GM18867 (cell line): ENCODE results near the gene INTS11.
"Not testable (repeated sequence)": the region's sequence is repeated elsewhere in the genome, so short reads cannot be mapped to it uniquely, and the experiment has no call there.

Source experiments
- ATAC-seq: cut with Tn5 transposase; IDR thresholded peaks from one replicate; pipeline ENCODE4 v1.9.1; 2021; ENCODE audit warnings: mild to moderate bottlenecking, moderate library complexity; ENCODE audit not compliant: unreplicated experiment

The INTS11 gene

GRCh38 chr1:1331068-1331965 lies 6.9 kb upstream of the INTS11 start, which contains the start of gene TAS1R3:
TAS1R3 (plus strand) TSS chr1:1331280; CDS start chr1:1331346, 66 bp downstream.
- no peak for ATAC-seq

GRCh38 chr1:1330366-1331067 lies 6.1 kb upstream of the INTS11 start:
- no peak for ATAC-seq

GRCh38 chr1:1329304-1330210 lies 5.1 kb upstream of the INTS11 start:
- no peak for ATAC-seq

DNA sequence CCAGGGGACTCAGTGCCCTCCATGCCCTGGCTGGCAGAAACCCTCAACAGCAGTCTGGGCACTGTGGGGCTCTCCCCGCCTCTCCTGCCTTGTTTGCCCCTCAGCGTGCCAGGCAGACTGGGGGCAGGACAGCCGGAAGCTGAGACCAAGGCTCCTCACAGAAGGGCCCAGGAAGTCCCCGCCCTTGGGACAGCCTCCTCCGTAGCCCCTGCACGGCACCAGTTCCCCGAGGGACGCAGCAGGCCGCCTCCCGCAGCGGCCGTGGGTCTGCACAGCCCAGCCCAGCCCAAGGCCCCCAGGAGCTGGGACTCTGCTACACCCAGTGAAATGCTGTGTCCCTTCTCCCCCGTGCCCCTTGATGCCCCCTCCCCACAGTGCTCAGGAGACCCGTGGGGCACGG lies 3.8 kb upstream of the INTS11 start:
- no peak for ATAC-seq

DNA sequence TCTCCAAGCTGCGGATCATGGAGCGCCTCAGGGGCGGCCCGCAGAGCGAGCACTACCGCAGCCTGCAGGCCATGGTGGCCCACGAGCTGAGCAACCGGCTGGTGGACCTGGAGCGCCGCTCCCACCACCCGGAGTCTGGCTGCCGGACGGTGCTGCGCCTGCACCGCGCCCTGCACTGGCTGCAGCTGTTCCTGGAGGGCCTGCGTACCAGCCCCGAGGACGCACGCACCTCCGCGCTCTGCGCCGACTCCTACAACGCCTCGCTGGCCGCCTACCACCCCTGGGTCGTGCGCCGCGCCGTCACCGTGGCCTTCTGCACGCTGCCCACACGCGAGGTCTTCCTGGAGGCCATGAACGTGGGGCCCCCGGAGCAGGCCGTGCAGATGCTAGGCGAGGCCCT lies 2.8 kb upstream of the INTS11 start:
- no peak for ATAC-seq

DNA sequence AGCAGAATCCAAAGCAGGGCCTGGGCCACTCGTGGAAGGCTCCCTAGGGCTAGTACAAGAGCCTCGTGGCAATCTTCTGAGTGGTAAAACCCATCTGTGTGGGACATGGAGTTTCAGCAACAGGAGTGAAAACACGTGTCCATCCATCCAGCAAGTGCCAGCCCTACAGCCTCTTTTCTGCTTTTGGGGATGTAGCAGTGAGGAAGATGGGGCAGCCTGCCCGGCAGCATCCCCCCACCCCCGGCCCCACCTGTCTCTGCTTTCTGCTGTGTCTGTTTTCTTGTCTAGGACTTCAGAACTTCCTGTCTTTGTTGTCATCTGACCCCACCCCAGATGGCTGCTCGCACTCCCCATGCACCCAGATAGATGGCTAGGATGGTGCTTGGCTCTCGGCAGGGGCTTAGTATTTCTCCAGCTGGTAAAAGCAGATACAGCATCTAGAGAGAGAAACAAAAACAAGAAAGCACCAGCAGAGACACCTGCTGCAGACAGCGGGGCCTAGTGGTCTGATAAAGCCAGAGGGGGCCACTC lies 1.7 kb upstream of the INTS11 start:
- no peak for ATAC-seq

- ATAC-seq, result no peak
These were observed 1.0 kb upstream of the INTS11 start for GRCh38 chr1:1325288-1326074.

- peak; percentile 25 for ATAC-seq
These were observed 356 bp downstream of the INTS11 start for GRCh38 chr1:1324084-1324523.

- no peak for ATAC-seq
These were observed 1.5 kb downstream of the INTS11 start for GRCh38 chr1:1322952-1323351.

DNA sequence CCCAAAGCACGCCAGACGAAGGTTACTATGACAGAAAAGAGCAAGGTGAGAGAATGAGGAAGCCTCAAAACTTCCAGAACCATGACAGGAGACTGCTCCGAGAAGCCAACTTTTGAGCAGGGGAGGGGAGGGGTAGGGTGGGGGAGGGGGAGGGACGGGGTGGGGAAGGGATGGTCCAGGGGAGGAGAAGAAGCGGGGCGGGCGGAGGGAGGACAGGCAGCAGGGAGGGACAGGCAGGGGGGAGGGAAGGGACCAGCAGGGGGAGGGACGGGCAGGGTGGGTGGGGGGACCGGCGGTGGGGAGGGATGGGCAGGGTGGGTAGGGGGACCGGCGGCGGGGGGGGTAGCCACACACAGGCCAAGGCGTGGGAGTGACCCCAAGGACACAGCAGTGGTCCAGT lies 2.0 kb downstream of the INTS11 start:
- ATAC-seq, result no peak

DNA sequence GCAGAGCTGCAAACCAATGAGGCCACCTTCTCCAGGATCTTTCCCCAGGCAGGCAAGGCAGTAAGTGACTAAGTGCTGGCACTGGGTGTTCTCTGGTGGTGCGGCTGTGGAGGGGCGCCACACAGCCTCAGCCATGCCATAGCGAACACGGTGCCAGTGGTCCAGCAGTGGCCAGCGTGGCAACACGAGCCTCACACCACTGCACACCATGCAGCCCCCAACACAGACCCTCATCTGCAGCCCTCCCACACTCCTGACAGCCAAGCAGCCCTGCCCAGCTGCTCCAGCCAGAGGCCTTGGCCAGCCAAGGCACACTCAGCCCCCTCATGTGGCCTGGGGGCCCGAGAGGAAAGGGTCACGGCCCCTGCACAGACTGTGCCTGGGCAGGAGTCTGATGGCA lies 3.0 kb downstream of the INTS11 start:
- no peak for ATAC-seq

DNA sequence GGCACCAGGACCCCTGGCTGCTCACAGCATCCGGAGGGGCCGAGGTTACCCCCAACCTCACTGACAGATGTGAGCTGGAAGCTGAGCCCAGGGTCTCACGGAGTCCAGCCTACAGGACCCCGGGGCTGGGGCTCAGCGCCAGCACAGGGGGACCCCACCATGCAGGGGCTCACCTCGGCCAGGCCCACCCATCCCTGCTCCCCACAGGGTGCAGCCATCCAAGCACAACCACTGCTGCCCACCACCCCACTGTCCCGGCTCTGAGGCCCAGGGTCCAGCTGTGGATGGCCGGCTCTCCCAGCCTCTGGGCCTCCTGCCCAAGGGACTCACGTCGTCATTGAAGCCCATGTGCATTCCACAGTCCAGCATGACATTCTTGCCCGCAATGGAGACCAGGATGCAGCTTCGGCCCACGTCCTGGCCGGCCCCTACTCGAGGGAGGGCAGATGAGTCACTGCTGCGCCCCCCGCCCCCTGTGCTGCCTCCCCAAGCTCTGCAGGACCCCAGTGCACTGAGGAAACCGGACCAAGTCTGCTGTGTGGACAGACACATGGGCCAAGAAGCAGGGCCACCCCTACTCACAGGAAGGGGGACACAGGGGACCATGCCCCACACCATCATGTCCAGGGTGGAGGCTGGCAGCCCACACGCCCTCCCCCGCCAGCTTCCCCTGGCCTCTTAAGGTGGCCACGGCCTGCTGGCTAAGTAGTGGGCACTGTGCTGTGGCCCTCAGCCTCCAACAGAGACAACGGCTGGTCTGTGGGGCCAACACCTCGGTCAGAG lies 3.6 kb downstream of the INTS11 start:
- no peak for ATAC-seq

DNA sequence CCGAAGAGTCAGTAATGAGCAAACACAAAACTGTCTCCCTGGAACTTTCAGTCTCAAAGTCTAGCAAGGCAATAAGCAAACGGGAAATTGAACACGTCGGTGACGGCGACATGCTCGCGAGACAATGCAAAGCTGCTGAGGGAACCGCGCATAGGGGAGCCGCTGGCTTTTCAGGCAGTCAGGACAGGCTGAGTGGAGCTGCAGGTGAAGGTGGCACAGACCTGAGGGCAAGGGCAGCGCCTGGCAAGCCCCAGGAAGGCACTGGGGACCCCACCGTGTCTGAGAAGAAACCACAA lies 4.9 kb downstream of the INTS11 start:
- ATAC-seq, result no peak

DNA sequence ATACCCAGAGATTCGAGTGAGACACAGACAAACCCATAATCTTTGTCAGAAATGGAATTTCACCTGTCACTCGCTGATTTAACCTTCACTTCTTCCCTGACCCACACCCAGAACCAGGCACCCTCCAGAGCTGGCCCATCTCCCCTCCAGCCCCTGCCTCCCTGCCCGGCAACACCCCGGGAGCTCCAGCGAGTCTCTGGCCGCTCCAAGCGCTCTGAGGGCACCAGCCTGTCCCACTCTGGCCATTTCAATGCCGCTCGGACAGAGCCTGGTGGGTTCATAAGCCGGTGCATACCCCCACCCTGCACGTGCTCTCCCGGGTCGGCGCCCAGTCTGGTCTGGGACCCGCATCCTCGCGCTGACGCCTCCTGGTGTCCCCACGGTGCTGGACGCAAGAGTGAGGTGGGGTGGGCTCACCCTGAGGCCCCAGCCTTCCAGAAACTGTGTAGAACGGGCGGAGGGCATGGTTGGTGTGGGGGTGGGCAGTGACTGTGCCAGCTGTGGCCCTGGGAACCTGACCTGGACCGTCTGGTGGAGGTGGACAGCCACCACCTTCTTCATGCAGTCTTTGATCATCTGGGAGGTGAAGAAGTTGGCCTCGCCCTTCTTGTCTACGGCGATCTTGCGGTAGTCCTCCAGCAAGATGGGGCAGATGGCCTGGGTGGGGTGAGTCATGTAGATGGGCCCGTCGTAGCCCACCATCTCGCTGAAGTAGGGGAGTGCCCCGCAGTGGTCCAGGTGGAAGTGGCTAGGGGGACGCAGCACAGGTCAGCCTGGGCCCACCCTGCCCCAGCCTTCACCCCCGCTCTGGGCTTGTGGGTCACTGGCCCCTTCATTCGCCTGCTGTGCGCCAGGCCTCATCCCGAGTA lies 5.4 kb downstream of the INTS11 start:
- no peak for ATAC-seq

DNA sequence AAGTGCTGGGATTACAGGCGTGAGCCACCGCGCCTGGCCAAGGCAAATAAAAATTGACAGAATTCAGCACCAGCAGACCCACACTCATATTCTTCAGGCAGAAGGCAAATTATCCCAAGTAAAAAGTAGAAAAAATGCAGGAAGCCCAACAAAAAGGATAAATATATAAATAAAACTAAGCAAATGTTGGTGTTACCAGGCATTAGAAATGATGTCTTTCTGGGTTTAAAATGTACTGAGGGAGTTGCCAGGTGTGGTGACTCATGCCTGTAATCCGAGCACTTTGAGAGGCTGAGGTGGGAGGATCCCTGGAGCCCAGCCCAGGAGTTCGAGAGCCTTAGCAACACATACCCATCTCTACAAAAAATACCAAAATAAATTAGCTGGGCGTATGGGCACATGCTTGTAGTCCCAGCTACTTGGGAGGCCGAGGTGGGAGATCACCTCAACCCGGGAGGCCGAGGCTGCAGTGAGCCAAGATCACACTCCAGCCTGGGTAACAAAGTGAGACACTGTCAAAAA lies 6.3 kb downstream of the INTS11 start:
- no peak for ATAC-seq

GRCh38 chr1:1317420-1317819 lies 7.0 kb downstream of the INTS11 start:
- no peak for ATAC-seq

GRCh38 chr1:1316199-1316598 lies 8.3 kb downstream of the INTS11 start:
- not testable (repeated sequence) for ATAC-seq

GRCh38 chr1:1315435-1315954 lies 9.0 kb downstream of the INTS11 start:
- no peak for ATAC-seq
